HG03280 (cell line): ENCODE measurements around the gene SSNA1.

Experiments used
- ATAC-seq: cut with Tn5 transposase; IDR thresholded peaks from one replicate; pipeline ENCODE4 v1.9.1; 2021; ENCODE audit warnings: mild to moderate bottlenecking, moderate library complexity; ENCODE audit not compliant: unreplicated experiment

Gene SSNA1

DNA sequence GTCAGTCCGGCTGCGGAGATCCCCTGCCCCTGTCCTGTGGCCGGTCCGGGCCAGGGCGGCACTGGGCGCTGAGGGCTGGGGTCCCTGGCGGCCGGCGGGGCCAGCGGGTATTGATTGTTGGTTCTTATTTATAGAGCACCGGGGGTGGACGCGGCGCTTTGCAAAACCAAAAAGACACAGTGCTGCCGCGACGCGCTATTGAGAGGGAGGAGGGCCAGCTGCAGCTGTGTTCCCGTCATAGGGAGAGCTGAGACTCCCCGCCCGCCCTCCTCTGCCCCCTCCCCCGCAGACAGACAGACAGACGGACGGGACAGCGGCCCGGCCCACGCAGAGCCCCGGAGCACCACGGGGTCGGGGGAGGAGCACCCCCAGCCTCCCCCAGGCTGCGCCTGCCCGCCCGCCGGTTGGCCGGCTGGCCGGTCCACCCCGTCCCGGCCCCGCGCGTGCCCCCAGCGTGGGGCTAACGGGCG, 21.2 kb upstream of the SSNA1 start:
- no peak for ATAC-seq

DNA sequence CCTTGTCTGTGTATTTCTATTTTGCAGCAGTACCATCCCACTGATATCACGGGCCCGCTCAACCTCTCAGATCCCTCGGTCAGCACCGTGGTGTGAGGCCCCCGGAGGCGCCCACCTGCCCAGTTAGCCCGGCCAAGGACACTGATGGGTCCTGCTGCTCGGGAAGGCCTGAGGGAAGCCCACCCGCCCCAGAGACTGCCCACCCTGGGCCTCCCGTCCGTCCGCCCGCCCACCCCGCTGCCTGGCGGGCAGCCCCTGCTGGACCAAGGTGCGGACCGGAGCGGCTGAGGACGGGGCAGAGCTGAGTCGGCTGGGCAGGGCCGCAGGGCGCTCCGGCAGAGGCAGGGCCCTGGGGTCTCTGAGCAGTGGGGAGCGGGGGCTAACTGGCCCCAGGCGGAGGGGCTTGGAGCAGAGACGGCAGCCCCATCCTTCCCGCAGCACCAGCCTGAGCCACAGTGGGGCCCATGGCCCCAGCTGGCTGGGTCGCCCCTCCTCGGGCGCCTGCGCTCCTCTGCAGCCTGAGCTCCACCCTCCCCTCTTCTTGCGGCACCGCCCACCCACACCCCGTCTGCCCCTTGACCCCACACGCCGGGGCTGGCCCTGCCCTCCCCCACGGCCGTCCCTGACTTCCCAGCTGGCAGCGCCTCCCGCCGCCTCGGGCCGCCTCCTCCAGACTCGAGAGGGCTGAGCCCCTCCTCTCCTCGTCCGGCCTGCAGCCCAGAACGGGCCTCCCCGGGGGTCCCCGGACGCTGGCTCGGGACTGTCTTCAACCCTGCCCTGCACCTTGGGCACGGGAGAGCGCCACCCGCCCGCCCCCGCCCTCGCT, 20.5 kb upstream of the SSNA1 start:
- no peak for ATAC-seq

DNA sequence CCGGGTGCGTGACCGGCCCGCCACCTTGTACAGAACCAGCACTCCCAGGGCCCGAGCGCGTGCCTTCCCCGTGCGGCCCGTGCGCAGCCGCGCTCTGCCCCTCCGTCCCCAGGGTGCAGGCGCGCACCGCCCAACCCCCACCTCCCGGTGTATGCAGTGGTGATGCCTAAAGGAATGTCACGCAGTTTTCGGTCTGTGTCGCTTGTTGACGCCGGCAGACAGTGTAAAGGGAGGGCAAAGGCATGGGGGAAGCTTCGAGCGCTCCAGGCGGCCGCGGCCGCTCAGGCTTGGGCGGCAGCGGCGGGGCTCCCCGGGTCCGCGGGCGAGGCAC, 19.9 kb upstream of the SSNA1 start:
- ATAC-seq, result no peak

- no peak for ATAC-seq
These were observed 19.3 kb upstream of the SSNA1 start for GRCh38 chr9:137168904-137169856.

DNA sequence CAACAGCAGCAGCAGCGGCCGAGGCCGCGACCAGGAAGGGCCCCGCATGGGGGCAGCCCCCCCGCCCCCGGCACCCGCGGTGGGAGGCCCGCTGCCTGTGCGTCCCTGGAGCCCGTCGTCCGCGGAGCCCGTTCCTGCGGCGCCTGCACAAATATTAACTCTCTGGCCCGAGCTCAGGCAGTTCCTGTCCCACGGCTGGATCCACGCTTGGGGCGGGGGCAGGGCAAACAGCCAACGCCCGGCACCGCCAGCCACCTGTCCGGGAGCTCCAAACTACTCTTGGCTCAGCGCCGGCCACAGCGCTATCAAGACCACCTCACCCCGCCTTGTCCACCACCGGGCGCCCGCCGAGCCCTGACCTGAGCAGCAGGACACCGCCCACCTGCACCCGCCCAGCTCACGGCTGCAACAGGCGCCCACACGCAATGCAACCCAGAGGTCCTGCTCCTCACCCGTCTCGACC, 18.5 kb upstream of the SSNA1 start, which contains the start of gene LRRC26:
LRRC26 (minus strand) TSS at position 156 of the 463 bp plus-strand sequence; CDS start at position 48, 108 bp downstream.
- no peak for ATAC-seq

- ATAC-seq, result no peak
These were observed 17.9 kb upstream of the SSNA1 start for GRCh38 chr9:137170486-137171148.

GRCh38 chr9:137171149-137171900, 17.2 kb upstream of the SSNA1 start:
- ATAC-seq, result no peak

DNA sequence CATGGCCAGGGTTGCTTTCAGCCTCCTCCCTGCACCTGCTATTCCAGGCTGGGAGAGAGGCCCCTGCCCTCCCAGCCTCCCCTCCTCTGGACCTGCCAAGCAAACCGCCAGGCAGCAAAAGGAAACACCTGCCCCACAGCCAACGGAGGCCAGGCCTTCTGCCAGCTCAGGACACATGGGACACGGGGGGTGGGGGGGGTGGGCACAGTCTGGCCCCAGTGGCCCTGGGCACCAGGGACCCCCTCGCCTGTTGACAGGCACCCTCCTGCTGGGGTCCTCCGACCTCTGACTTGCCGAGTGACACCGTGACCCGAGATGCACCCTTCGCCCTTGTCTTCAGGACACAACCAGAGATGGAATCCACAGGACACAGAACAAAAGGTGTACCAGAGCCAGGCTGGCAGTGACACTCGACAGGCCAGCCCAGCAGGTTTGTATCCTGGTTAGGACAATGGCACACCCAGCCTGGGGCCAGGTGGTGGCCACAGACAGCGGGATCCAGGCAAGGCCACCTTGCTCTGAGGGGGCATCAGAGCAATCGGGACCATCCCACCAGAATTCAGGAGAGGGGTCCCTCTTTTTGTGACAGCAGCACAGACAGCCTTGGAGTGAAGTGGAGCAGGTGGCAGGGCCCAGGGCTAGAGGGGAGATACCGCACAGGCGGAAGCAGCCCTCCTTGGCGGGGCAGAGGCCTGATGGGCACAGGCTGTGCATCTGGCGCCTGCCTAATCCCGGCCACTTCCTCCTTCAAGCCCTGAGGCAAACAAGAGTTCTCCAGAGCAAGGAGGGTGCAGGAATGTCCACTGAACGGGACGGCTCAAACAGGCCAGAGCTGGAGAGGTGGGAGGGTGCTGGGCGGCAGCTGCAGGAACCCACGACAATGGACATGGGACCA, 15.3 kb upstream of the SSNA1 start:
- ATAC-seq, result no peak

DNA sequence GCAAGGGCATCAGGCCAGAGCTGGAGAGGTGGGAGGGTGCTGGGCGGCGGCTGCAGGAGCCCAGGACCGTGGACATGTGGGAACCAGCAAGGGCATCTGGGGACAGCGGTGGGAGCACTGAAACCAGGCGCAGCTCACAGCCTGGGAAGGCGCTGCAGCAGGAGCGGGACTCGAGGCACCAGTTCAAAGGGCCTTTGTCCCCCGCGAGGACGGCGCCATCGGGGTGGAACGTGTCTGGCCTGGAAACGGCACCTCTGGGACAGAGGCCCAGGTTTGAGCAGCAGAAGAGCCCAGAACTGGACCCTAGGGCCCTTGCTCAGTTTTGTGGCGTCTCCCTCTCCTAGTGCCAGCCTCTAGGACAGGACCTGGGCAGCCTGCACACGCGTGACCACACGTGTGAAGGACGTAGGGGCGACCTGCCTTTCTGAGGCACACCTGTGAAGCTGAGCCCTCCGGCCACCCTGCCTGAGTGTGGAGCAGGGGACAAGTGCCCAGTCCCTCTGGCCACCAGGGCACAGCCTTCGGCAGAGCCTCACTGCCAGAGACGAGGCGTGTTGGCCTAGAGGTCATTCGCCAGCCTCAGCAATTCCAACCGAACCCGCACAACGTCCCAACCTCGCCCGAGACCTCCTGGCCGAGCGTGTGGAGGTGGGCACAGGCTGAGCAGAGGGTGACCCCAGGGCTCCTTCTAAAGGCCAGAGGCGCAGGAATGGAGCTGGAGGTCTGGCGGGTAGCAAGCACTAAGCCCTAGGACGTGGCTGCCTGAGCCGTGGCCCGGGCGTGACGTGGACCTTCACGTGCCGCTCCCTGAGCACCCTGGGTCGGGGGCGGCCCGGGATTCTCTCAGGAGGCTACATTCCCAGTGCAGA, 14.4 kb upstream of the SSNA1 start:
- no peak for ATAC-seq

DNA sequence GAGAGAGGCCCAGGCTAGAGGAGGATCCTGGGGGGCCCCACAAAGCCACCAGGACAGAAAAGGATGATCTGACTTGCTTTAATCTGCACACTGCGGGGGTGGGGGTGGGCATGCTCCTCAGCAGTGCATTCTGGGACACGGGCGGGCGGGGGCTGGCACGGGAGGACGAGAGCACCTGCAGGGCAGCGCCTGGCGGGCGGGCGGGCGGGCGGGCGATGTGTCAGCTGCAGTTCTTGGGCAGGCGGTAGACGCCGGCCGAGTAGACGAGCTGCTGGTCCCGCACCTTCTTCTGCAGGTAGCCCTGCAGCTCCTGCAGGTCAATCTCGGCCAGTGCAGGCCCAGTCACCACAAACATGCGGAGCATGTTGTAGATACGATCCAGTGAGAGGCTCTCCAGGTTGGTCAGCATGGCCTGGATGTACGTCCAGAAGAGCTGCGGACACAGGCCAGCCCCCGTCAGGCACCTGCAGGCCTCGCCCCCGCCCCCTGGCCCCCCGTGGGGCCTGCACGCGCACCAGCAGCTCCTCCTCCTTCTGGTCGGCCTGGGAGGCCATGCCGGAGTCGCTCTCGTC, 13.7 kb upstream of the SSNA1 start:
- no peak for ATAC-seq

GRCh38 chr9:137175345-137175961, 13.0 kb upstream of the SSNA1 start:
- no peak for ATAC-seq

- no peak for ATAC-seq
These were observed 11.9 kb upstream of the SSNA1 start for GRCh38 chr9:137176302-137177182.

- ATAC-seq, result no peak
These were observed 10.1 kb upstream of the SSNA1 start for GRCh38 chr9:137178201-137178938.

DNA sequence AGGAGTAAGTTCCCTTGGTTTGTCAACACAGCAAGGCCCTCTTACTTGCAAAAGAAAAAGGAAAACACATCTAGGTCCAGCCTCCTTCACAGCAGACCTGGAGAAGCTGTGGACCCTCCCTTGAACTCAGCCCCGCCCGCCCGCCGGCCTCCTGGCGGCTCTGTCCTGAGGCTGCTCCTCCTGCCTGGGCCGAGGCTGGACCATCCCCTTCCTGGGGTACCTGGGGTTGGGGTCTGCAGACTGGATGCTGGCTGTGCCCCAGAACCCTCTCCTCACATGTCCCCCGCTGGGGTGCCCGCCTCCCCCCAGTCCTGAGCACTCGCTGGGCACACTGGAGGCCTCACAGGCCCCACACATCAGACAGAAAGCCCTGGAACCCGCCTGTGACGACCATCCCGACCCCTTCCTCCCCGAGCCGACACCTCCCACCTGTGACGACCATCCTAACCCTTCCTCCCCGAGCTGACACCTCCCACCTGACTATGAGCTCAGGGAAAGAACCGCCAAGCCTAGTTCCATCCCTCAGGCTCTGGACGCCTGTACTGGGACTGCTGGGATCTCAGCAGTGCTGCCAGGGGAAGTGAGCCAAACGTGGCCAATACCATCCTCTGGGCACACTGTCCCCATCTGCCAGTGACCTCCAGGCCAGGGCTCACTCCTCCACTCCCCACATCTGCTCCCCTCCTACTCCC, 9.4 kb upstream of the SSNA1 start:
- no peak for ATAC-seq

GRCh38 chr9:137179761-137180160, 8.7 kb upstream of the SSNA1 start:
- no peak for ATAC-seq
